Measurements from ENCODE around the gene FBN1.

FBN1 gene

GRCh38 chr15:48570822-48571221 is 74.7 kb downstream of the FBN1 start:
- DNase-seq, result no peak
- Histone ChIP-seq H3K4me3 (ENCODE audit: low read depth, low read length) (no peak overlapping the region), H3K36me3 (no peaks in the 10 kb centered on the region), H3K9me3 (ENCODE audit: severe bottlenecking) (no peaks in the 10 kb centered on the region), H3K27ac (no peak overlapping the region), H3K27me3 (ENCODE audit: insufficient read depth, low read depth, severe bottlenecking) (no peaks in the 10 kb centered on the region)
- TF ChIP-seq CTCF (IDR thresholded peaks at IDR 0.05; ENCODE audit: low read depth, low read length), result no peak

- no peak overlapping the region for H3K27ac ChIP-seq
- TF ChIP-seq CTCF (IDR thresholded peaks at IDR 0.05; ENCODE audit: low read depth, low read length), result no peak
- no peaks in the 10 kb centered on the region for H3K9me3 ChIP-seq (ENCODE audit: severe bottlenecking)
- no peak overlapping the region for H3K4me3 ChIP-seq (ENCODE audit: low read depth, low read length)
- no peak for DNase-seq
- H3K27me3 ChIP-seq (ENCODE audit: insufficient read depth, low read depth, severe bottlenecking), result no peaks in the 10 kb centered on the region
- H3K36me3 ChIP-seq, result no peaks in the 10 kb centered on the region
These were observed 75.8 kb downstream of the FBN1 start for GRCh38 chr15:48569591-48570302.

DNA sequence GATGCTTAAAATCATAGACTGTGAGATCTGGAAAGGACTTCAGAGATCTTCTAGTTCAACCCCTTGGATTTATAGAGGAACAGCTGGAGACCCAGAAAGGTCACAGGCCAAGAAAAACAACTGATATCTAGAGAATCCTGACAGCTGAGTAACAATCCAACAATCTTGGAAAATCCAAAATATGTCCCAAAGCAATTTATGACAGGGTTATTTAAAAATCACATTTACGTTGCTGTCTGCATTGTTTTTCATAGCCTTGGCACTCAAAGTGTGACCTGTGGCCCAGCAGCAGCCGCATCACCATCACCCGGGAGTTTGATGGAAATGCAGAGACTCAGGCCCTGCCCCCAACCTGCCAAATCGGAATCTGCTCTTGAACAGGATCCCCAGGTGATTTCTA is 78.8 kb downstream of the FBN1 start:
- no peaks in the 10 kb centered on the region for H3K27me3 ChIP-seq (ENCODE audit: insufficient read depth, low read depth, severe bottlenecking)
- no peak for DNase-seq
- no peaks in the 10 kb centered on the region for H3K36me3 ChIP-seq
- H3K9me3 ChIP-seq (ENCODE audit: severe bottlenecking), result no peaks in the 10 kb centered on the region
- no peak overlapping the region for H3K4me3 ChIP-seq (ENCODE audit: low read depth, low read length)
- no peak overlapping the region for H3K27ac ChIP-seq
- TF ChIP-seq CTCF (IDR thresholded peaks at IDR 0.05; ENCODE audit: low read depth, low read length), result no peak

DNA sequence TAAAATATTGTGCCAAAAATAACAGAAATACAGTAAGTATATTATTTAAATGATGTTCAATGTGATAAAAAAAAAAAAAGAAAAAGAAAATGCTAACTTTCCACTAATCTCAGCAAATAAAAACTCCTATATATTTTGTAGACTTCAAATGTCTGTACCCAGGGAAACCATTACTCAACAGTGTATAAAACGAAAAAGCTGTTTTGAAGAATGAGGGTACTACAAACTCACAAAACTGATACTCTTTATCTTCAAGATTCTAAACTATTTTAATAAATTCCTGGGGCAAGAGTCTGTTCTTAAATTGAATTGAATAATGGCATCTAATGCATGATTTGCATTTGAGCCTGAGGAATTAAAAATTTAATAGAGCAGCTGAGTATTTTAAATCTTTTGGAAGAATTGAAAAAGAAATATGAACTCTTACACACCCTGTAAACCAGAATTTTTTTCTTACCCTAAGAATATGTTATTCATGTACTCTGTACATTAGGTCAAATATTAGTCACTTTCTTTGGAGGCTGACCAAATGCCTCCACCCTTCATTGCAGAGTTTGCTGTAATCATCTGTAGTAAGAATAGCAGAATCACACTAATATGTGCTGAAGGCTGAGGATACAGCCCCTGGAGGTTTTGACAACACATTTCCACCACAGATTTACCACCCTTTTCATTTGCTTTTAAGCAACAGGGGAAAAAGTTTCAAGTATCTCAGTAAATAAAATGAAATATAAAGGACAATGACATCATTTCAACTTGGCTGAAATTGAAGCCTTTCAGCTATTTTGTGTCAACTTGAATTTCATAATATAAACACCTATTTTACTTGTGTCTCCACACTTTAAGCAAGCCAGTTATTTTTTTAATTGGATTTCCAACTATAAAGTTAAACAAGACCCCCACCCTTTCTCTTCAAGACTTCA is 79.7 kb downstream of the FBN1 start:
- TF ChIP-seq CTCF (IDR thresholded peaks at IDR 0.05; ENCODE audit: low read depth, low read length), result no peak
- no peak overlapping the region for H3K4me3 ChIP-seq (ENCODE audit: low read depth, low read length)
- H3K36me3 ChIP-seq, result no peaks in the 10 kb centered on the region
- no peaks in the 10 kb centered on the region for H3K9me3 ChIP-seq (ENCODE audit: severe bottlenecking)
- DNase-seq, result no peak
- H3K27me3 ChIP-seq (ENCODE audit: insufficient read depth, low read depth, severe bottlenecking), result no peaks in the 10 kb centered on the region
- H3K27ac ChIP-seq, result no peak overlapping the region

GRCh38 chr15:48564690-48565089 is 80.8 kb downstream of the FBN1 start:
- DNase-seq, result no peak
- no peak for TF ChIP-seq CTCF (IDR thresholded peaks at IDR 0.05; ENCODE audit: low read depth, low read length)
- Histone ChIP-seq H3K9me3 (ENCODE audit: severe bottlenecking) (no peaks in the 10 kb centered on the region), H3K27me3 (ENCODE audit: insufficient read depth, low read depth, severe bottlenecking) (no peaks in the 10 kb centered on the region), H3K4me3 (ENCODE audit: low read depth, low read length) (no peak overlapping the region), H3K27ac (no peak overlapping the region), H3K36me3 (no peaks in the 10 kb centered on the region)
